Neural progenitor cell (in vitro differentiated cells): ENCODE data around the gene MPC1.

ENCODE experiments used
- EZH2 ChIP-seq: fragments of 200-600 bp; sonication (generic); IDR thresholded peaks from 2 replicates; pipeline ENCODE4 v1.6.1; 2017; ENCODE audit warnings: antibody characterized with exemption, mild to moderate bottlenecking, moderate library complexity
- EZH2phosphoT487 ChIP-seq: fragments of 200-600 bp; sonication (generic); IDR thresholded peaks from 2 replicates; pipeline ENCODE4 v1.6.1; 2017; ENCODE audit warnings: antibody characterized with exemption
- TF ChIP-seq, protein P1 (sequence below): fragments of 200-600 bp; sonication (generic); IDR thresholded peaks from 2 replicates; pipeline ENCODE4 v1.5.1; 2017; ENCODE audit warnings: antibody characterized with exemption, mild to moderate bottlenecking

DNA sequence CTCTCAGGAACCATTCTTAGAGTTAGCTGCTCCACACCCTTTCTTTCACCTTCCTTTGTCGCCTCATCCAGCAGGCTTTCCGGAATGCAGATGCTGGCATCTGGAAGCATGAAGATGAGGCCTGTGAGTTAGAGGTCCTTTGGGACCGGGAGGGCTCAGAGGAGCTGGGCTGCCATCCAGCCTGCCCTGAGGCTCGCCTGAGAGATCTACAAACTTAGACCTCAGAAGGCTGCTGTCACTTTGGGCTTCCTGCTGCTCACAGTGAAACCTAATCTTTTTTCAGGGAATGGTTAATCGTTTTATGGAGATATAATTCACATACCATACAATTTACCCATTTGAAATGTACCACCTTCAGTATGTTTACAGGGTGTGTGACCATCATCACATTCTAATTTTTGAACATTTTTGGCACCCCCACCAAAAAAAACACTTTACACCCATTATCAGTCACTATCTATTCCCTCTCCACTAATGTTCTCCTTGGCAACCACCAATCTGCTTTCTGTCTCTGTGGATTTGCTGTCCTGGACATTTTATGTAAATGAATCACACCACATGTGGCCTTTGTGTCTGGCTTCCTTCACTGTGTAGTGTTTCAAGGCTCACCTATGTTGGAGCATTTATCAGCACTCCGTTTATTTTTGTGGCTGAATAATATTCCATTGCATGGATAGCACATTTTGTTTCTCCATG lies 20.0 kb upstream of the MPC1 start:
- TF ChIP-seq, protein P1, sequence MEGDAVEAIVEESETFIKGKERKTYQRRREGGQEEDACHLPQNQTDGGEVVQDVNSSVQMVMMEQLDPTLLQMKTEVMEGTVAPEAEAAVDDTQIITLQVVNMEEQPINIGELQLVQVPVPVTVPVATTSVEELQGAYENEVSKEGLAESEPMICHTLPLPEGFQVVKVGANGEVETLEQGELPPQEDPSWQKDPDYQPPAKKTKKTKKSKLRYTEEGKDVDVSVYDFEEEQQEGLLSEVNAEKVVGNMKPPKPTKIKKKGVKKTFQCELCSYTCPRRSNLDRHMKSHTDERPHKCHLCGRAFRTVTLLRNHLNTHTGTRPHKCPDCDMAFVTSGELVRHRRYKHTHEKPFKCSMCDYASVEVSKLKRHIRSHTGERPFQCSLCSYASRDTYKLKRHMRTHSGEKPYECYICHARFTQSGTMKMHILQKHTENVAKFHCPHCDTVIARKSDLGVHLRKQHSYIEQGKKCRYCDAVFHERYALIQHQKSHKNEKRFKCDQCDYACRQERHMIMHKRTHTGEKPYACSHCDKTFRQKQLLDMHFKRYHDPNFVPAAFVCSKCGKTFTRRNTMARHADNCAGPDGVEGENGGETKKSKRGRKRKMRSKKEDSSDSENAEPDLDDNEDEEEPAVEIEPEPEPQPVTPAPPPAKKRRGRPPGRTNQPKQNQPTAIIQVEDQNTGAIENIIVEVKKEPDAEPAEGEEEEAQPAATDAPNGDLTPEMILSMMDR, result no peak
- TF ChIP-seq EZH2phosphoT487 (no peak), EZH2 (no peak)
